HepG2 (cell line): Measurements from ENCODE around the gene CTDSP2. TPM values are rescaled to one million over a fixed set of nuclear protein-coding genes. Genes with fewer than 3 reads are reported as not detected.

Experiments used
- ARHGAP35 ChIP-seq: sonication (generic); formaldehyde crosslinking; IDR thresholded peaks from 2 replicates; pipeline ENCODE4 v1.9.0; 2022; ENCODE audit warnings: mild to moderate bottlenecking, inconsistent platforms, moderate library complexity, missing genetic modification reagents, borderline replicate concordance
- ARNTL ChIP-seq: sonication (generic); formaldehyde crosslinking; IDR thresholded peaks from 2 replicates; pipeline ENCODE4 v1.4.0; 2020; ENCODE audit warnings: mild to moderate bottlenecking, missing genetic modification reagents
- IRX3 ChIP-seq: sonication (generic); formaldehyde crosslinking; IDR thresholded peaks from 2 replicates; pipeline ENCODE4 v1.8.1; 2023; ENCODE audit warnings: mild to moderate bottlenecking, low read depth, missing genetic modification reagents, borderline replicate concordance
- ISL2 ChIP-seq: sonication (generic); formaldehyde crosslinking; IDR thresholded peaks from 2 replicates; pipeline ENCODE4 v1.5.0; 2020; ENCODE audit warnings: missing genetic modification reagents
- NKX3-1 ChIP-seq: sonication (generic); formaldehyde crosslinking; IDR thresholded peaks from 2 replicates; pipeline ENCODE4 v1.5.0; 2020; ENCODE audit warnings: missing genetic modification reagents
- SMAD1 ChIP-seq: sonication (generic); formaldehyde crosslinking; IDR thresholded peaks from 2 replicates; pipeline ENCODE4 v1.4.0; 2020; ENCODE audit warnings: missing genetic modification reagents, low read depth, mild to moderate bottlenecking, borderline replicate concordance
- SP5 ChIP-seq: IDR thresholded peaks from 2 replicates; pipeline ENCODE4 v1.6.1; 2016; ENCODE audit warnings: low read depth, borderline replicate concordance
- U2AF2 ChIP-seq: fragments of 200-400 bp; formaldehyde crosslinking; IDR thresholded peaks from 2 replicates; pipeline ENCODE4 v1.6.1; 2017; ENCODE audit warnings: low read depth, mild to moderate bottlenecking, low read length
- WIZ ChIP-seq: sonication (generic); formaldehyde crosslinking; IDR thresholded peaks from 2 replicates; pipeline ENCODE4 v1.5.1; 2020; ENCODE audit warnings: mild to moderate bottlenecking, missing genetic modification reagents
- ZNF160 ChIP-seq: sonication (generic); formaldehyde crosslinking; IDR thresholded peaks from 2 replicates; pipeline ENCODE4 v1.8.0; 2022; ENCODE audit warnings: mild to moderate bottlenecking, inconsistent platforms, missing genetic modification reagents
- ZNF343 ChIP-seq: sonication (generic); formaldehyde crosslinking; IDR thresholded peaks from 2 replicates; pipeline ENCODE4 v1.4.0; 2020; ENCODE audit warnings: mild to moderate bottlenecking, missing genetic modification reagents
- ZNF572 ChIP-seq: sonication (generic); formaldehyde crosslinking; IDR thresholded peaks from 2 replicates; pipeline ENCODE4 v1.5.1; 2020; ENCODE audit warnings: mild to moderate bottlenecking, missing genetic modification reagents
- ZNF644 ChIP-seq: IDR thresholded peaks from 2 replicates; pipeline ENCODE4 v1.6.1; 2016; ENCODE audit warnings: low read depth
- ZNF768 ChIP-seq: sonication (generic); formaldehyde crosslinking; IDR thresholded peaks from 2 replicates; pipeline ENCODE4 v1.4.0; 2020; ENCODE audit warnings: missing genetic modification reagents
- ZNF777 ChIP-seq: sonication (generic); formaldehyde crosslinking; IDR thresholded peaks from 2 replicates; pipeline ENCODE4 v1.4.0; 2020; ENCODE audit warnings: missing genetic modification reagents
- polyA plus RNA-seq, 8 experiments: library from polyadenylated mRNA; depleted of rRNA in 3 of 8; stranded (reverse) in 7 of 8; unstranded in 1 of 8; fragments of >200 nt; fragmentation: Illumina TruSeq in 4 of 8; extraction: Trizol in 4 of 8; gene quantifications; 2 replicates each; pipeline versions ENCODE4 v1.2.1 to v1.2.3, GENCODE V29; 2011 to 2016; ENCODE audit warnings: low read depth in 4 of 8, missing spikeins in 1 of 8, mixed read lengths in 1 of 8; ENCODE audit not compliant: insufficient read depth in 1 of 8
- total RNA-seq, 5 experiments: library from RNA; depleted of rRNA; stranded (reverse); fragments of >200 nt; fragmentation: Illumina TruSeq; extraction: Trizol; gene quantifications; 2 replicates each; pipeline ENCODE4 v1.2.3, GENCODE V29; 2016; ENCODE audit warnings: low read depth in 1 of 5
- TF ChIP-seq, protein P1 (sequence below): sonication (generic); formaldehyde crosslinking; IDR thresholded peaks from 2 replicates; pipeline ENCODE4 v1.8.0; 2022; ENCODE audit warnings: mild to moderate bottlenecking, missing genetic modification reagents; ENCODE audit not compliant: insufficient replicate concordance
- TF ChIP-seq, protein P2 (sequence below): sonication (generic); formaldehyde crosslinking; IDR thresholded peaks from 2 replicates; pipeline ENCODE4 v1.4.0; 2020; ENCODE audit warnings: missing genetic modification reagents
- TF ChIP-seq, protein P3 (sequence below): sonication (generic); formaldehyde crosslinking; IDR thresholded peaks from 2 replicates; pipeline ENCODE4 v1.5.0; 2020; ENCODE audit warnings: missing genetic modification reagents, mild to moderate bottlenecking, borderline replicate concordance
- TF ChIP-seq, protein P4 (sequence below): sonication (generic); formaldehyde crosslinking; IDR thresholded peaks from 2 replicates; pipeline ENCODE4 v1.4.0; 2020; ENCODE audit warnings: mild to moderate bottlenecking, low read depth, missing genetic modification reagents
- TF ChIP-seq, protein P5 (sequence below): sonication (generic); formaldehyde crosslinking; IDR thresholded peaks from 2 replicates; pipeline ENCODE4 v1.4.0; 2020; ENCODE audit warnings: missing genetic modification reagents; ENCODE audit errors: not compliant biosample characterization

Gene CTDSP2
- total and polyA plus RNA-seq, 2 of the 13 experiments (the other 11 are each of a cell fraction or from before 2014, with no cell fraction given): 38.1 to 82.5 TPM

DNA sequence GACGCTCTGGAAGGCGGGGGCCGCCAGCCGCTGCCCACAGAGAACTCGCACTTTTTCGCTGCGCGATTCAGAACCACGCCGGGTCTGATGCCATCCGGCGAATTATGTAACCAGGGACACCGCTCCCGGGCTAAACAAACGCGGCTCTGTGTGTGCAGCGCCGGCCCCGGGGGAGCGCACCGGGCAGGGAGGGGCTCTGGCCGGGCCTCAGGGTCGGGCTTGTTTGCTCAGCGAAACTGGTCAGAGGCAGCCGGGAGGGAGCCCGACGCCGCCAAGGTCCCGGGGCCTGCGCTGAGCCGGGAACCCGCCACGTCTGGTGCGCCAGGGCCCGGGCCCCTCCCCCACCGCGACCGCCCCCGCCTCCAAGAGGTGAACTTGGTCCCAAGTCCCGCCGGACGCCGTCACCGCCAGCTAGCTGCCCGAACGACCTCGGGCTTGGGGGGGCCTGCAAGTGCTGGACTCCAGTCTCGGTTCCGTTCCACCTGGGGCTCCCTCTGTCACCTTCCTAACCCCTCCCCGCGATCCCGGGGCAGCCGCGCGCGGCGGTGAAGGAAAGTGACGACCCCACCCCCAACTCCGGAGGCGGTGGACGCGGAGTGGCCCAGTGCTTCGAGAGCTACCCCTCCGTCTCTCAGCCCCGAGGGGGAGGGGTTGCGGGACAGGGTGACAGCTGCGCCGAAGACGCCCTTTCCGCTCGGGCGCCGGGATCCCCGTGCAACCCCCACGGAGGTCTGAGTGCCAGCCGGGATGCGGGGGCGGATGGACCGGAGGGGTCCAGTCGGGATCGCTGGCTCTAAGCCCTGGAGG is 848 bp downstream of the CTDSP2 start (continued):
- TF ChIP-seq, protein P1, sequence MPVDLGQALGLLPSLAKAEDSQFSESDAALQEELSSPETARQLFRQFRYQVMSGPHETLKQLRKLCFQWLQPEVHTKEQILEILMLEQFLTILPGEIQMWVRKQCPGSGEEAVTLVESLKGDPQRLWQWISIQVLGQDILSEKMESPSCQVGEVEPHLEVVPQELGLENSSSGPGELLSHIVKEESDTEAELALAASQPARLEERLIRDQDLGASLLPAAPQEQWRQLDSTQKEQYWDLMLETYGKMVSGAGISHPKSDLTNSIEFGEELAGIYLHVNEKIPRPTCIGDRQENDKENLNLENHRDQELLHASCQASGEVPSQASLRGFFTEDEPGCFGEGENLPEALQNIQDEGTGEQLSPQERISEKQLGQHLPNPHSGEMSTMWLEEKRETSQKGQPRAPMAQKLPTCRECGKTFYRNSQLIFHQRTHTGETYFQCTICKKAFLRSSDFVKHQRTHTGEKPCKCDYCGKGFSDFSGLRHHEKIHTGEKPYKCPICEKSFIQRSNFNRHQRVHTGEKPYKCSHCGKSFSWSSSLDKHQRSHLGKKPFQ: peak; percentile 65
- TF ChIP-seq SP5 (peak; percentile 87), ZNF343 (CRISPR knock-in tag) (no peak), ZNF777 (CRISPR knock-in tag) (peak; percentile 97), ZNF572 (no peak), ARHGAP35 (no peak), ARNTL (peak; percentile 52; the same call in 1 of the 2 replicates), ZNF644 (CRISPR knock-in tag) (no peak), ZNF768 (peak; percentile 8; the same call in 1 of the 2 replicates), IRX3 (CRISPR knock-in tag) (0 out of 2 replicates have a peak, but pooled peaks have one; percentile 66), U2AF2 (no peak), SMAD1 (CRISPR knock-in tag) (0 out of 2 replicates have a peak, but pooled peaks have one; percentile 32), ZNF160 (CRISPR knock-in tag) (peak; percentile 76; the same call in 1 of the 2 replicates), ISL2 (peak; percentile 71; the same call in 1 of the 2 replicates), NKX3-1 (CRISPR knock-in tag) (no peak), WIZ (CRISPR knock-in tag) (no peak)
- TF ChIP-seq, protein P2, sequence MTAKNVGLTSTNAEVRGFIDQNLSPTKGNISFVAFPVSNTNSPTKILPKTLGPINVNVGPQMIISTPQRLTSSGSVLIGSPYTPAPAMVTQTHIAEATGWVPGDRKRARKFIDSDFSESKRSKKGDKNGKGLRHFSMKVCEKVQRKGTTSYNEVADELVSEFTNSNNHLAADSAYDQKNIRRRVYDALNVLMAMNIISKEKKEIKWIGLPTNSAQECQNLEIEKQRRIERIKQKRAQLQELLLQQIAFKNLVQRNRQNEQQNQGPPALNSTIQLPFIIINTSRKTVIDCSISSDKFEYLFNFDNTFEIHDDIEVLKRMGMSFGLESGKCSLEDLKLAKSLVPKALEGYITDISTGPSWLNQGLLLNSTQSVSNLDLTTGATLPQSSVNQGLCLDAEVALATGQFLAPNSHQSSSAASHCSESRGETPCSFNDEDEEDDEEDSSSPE (CRISPR knock-in tag): peak; percentile 70; the same call in 1 of the 2 replicates
- TF ChIP-seq, protein P3, sequence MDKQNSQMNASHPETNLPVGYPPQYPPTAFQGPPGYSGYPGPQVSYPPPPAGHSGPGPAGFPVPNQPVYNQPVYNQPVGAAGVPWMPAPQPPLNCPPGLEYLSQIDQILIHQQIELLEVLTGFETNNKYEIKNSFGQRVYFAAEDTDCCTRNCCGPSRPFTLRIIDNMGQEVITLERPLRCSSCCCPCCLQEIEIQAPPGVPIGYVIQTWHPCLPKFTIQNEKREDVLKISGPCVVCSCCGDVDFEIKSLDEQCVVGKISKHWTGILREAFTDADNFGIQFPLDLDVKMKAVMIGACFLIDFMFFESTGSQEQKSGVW: no peak
- TF ChIP-seq, protein P4, sequence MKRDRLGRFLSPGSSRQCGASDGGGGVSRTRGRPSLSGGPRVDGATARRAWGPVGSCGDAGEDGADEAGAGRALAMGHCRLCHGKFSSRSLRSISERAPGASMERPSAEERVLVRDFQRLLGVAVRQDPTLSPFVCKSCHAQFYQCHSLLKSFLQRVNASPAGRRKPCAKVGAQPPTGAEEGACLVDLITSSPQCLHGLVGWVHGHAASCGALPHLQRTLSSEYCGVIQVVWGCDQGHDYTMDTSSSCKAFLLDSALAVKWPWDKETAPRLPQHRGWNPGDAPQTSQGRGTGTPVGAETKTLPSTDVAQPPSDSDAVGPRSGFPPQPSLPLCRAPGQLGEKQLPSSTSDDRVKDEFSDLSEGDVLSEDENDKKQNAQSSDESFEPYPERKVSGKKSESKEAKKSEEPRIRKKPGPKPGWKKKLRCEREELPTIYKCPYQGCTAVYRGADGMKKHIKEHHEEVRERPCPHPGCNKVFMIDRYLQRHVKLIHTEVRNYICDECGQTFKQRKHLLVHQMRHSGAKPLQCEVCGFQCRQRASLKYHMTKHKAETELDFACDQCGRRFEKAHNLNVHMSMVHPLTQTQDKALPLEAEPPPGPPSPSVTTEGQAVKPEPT (CRISPR knock-in tag): no peak
- TF ChIP-seq, protein P5, sequence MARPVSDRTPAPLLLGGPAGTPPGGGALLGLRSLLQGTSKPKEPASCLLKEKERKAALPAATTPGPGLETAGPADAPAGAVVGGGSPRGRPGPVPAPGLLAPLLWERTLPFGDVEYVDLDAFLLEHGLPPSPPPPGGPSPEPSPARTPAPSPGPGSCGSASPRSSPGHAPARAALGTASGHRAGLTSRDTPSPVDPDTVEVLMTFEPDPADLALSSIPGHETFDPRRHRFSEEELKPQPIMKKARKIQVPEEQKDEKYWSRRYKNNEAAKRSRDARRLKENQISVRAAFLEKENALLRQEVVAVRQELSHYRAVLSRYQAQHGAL (CRISPR knock-in tag): no peak
